ENCODE results near the gene SEPTIN12.

The SEPTIN12 gene, protein sequence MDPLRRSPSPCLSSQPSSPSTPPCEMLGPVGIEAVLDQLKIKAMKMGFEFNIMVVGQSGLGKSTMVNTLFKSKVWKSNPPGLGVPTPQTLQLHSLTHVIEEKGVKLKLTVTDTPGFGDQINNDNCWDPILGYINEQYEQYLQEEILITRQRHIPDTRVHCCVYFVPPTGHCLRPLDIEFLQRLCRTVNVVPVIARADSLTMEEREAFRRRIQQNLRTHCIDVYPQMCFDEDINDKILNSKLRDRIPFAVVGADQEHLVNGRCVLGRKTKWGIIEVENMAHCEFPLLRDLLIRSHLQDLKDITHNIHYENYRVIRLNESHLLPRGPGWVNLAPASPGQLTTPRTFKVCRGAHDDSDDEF

DNA sequence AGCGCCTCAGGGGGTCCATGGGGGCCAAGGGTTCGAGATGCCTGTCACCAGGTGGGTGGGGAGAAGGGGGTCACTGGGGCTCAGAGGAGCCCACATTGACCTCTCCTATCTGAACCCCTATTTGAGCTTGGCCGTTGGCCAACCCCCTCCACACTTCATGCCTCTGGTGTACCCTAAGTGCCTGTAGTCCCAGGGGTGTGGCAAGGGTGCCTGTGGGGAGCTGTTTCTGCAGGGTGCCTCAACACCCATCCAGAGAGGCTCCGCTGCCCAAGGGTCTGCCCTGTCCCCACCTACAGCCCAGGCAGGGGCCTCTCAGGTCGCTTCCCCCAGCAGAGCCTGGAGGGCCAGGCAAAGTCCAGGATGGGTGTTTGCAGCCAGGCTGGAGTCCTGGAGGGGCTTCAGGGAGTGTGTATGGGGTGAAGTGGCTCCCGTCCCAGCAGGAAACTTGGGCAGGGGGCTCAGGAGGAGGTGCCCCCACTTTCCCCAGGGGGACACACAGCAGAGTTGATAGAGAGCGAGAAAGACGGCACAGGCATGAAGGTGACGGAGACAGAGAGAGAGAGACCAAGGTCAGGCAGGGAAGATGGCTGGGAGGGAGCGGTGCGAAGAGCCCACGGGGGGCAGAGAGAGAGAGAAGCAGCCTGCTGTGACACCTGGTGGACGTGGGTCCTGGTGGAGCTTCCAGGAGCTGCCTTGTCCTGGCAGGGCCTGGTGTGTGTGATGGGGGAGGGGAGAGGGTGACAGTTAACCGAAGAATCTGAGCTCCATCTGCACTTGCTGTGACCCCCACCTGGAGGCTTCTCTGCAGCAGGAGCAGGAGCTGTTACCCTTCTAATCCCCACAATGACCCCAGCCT, at the start of gene SEPTIN12:
SEPTIN12 (minus strand) TSS at position 719 of the 856 bp plus-strand sequence; CDS start at position 19, 700 bp downstream.
- H3K27me3 Mint-ChIP-seq = no peaks in the 10 kb centered on the region

DNA sequence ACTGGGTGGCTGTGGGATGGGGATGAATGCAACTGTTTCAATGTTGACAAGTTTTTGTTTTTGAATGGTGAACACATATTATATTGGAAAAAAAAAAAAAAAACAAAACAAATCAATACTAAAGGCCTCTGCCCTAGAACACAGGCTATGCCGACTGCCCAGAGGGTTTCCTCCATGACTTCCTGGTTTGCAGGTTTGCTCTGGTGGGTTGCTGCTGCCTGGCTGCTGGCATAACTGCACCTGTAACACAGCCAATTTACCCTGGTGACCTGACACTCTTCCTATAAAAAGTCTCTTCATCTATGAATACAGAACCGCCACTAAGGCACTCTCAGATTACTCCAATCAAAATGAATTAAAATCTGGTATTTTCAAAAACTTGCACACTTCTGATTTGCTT, 48.6 kb upstream of the SEPTIN12 start:
- no peaks in the 10 kb centered on the region for H3K27me3 Mint-ChIP-seq

More for the DNA sequence above, at the start of gene SEPTIN12:
- no peaks in the 10 kb centered on the region for H3K9me3 Mint-ChIP-seq
- no peak for DNase-seq
- H3K4me3 Mint-ChIP-seq = no peak within 1 kb of the TSS
- no peaks in the 10 kb centered on the region for H3K4me1 Mint-ChIP-seq (ENCODE audit: low read depth)
- no peaks in the 10 kb centered on the region for H3K36me3 Mint-ChIP-seq (ENCODE audit: low read depth)
- no peak within 1 kb of the TSS for H3K27ac Mint-ChIP-seq

DNA sequence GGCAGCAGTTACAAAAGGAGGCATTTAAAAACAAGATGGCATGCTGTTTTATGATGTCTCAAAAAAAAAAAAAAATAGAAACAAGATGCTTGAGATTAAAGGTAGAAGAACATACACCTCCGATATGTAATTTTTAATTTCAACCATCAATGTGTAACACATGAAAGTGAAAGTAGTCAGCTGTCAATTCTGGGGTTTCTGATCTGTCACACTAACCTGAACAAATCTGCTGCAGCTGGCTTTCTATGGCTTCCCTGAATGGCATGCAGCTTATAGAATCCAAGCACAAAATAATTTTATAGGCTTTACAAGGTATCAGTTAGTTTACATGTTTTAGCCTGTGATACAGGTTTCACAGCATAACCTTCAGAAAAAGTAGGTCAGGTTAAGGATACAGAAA, 45.4 kb upstream of the SEPTIN12 start:
- H3K27ac Mint-ChIP-seq = no peak overlapping the region
- H3K4me3 Mint-ChIP-seq = no peak overlapping the region
- H3K9me3 Mint-ChIP-seq = no peaks in the 10 kb centered on the region
- H3K27me3 Mint-ChIP-seq = no peaks in the 10 kb centered on the region
- H3K36me3 Mint-ChIP-seq (ENCODE audit: low read depth) = peaks cover 97% of the 10 kb centered on the region
- H3K4me1 Mint-ChIP-seq (ENCODE audit: low read depth) = peaks cover 15% of the 10 kb centered on the region
- DNase-seq = no peak

More for the DNA sequence above, 48.6 kb upstream of the SEPTIN12 start:
- H3K36me3 Mint-ChIP-seq (ENCODE audit: low read depth) = peaks cover 97% of the 10 kb centered on the region
- H3K9me3 Mint-ChIP-seq = no peaks in the 10 kb centered on the region
- DNase-seq = no peak
- H3K4me3 Mint-ChIP-seq = no peak overlapping the region
- peak overlapping the region; percentile 13 for H3K27ac Mint-ChIP-seq
- peaks cover 17% of the 10 kb centered on the region for H3K4me1 Mint-ChIP-seq (ENCODE audit: low read depth)

DNA sequence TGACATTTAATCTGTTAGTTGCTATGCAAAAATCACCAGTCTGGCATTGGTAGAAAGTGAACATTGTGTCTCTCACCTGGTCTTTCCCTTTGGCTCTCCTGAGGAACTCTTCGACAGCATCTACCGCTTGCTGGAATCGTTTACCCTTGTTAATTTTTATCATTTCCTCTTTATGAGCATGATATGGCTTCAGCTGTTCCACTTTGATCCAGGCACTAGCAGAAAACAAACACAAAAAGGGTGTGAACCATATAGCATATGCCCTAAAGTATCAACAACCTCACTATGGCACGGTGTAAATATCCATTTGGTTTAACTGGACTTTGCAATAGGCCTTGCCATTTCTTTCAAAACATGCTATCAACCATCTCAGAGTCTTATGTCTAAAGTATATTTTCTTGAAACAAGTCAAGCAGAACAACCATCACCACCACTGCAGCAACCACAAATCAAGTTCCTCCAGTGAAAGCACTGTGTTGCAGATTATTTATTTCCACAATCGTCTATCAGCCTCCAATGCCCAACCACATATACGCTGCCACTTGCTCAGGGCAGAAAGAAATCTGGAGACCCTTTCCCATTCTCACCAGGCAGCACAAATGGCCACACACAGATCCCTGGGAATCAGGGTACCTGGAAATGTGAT, 44.7 kb upstream of the SEPTIN12 start:
- H3K4me1 Mint-ChIP-seq (ENCODE audit: low read depth) = peaks cover 15% of the 10 kb centered on the region
- no peaks in the 10 kb centered on the region for H3K9me3 Mint-ChIP-seq
- no peak overlapping the region for H3K4me3 Mint-ChIP-seq
- peaks cover 97% of the 10 kb centered on the region for H3K36me3 Mint-ChIP-seq (ENCODE audit: low read depth)
- H3K27me3 Mint-ChIP-seq = no peaks in the 10 kb centered on the region
- H3K27ac Mint-ChIP-seq = no peak overlapping the region
- no peak for DNase-seq

DNA sequence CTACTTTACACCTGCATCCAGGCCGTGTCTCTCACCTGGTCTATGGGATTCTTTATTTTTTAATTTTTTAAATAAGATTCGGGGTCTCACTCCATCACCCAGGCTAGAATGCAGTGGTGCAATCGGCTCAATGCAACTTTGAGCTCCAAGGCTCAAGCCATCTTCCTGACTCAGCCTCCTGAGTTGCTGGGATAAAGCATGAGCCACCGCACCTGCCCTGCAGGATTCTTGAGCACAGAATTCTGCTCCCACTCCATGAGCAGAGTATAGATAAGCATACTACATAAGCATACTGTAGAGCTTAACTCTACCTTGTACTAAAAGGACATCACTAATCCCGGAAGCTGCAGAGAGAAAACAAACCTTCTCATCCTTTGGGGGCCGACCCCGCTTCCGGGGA, 43.5 kb upstream of the SEPTIN12 start:
- no peak for DNase-seq
- Mint-ChIP-seq H3K27ac (no peak overlapping the region), H3K9me3 (no peaks in the 10 kb centered on the region), H3K36me3 (ENCODE audit: low read depth) (peaks cover 99% of the 10 kb centered on the region), H3K4me1 (ENCODE audit: low read depth) (peaks cover 15% of the 10 kb centered on the region), H3K27me3 (no peaks in the 10 kb centered on the region), H3K4me3 (no peak overlapping the region)

DNA sequence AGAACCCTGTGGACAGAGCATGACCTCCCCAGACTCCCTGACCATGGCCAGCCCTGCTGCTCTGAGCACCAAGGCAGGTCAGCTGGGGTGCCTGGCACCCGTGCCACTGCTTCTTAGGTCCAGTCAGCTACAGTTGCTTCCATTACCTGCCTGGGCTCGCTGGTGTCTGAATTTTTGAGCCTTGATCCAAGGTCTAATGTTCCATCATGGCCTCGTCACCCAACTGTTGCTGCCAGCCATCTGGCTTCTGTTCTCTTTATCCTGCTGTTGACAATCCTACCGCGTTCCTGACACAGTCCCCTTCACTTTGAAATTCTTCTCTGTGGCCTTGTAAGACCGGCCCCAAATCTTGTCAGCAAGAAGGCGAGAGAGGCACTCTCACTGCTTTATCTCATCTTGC, 42.3 kb upstream of the SEPTIN12 start:
- H3K9me3 Mint-ChIP-seq = no peaks in the 10 kb centered on the region
- peaks cover 96% of the 10 kb centered on the region for H3K36me3 Mint-ChIP-seq (ENCODE audit: low read depth)
- H3K27me3 Mint-ChIP-seq = no peaks in the 10 kb centered on the region
- peaks cover 11% of the 10 kb centered on the region for H3K4me1 Mint-ChIP-seq (ENCODE audit: low read depth)
- H3K27ac Mint-ChIP-seq = peak overlapping the region; percentile 10
- no peak for DNase-seq
- no peak overlapping the region for H3K4me3 Mint-ChIP-seq

DNA sequence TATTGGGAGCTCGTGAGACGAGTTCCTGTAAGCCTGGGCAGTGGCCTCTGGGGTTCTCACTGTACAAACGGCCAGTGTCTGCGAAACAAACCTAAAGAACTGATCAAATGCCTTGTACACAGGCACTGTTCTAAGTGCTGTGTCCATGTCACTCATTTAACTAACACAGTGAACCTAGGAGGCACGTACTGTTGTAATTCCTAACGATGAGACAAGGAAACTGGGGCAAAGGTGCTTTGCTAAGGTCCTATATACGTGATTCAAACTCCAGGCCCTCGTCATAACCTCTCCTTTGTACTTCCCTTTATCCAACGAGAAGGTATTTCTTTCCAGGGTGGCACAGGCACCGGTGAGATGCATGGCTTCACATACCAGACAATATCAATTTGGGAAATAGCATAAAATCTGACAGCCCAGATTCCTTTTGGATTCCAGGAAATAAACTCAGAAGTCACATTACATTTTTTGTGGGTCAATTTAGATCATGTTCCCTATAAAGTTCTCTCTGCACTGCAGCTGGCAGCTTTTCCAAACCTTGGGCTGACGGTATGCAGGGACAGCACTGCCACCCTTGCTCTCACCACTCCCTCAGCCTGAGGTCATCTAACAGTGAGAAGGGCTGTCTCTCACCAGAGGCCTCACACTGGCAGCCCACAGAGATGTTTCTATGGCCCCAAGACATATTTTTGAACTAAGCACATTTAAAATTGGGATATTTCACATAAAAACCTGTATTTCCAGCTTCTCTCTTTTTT, 40.6 kb upstream of the SEPTIN12 start:
- Mint-ChIP-seq H3K27me3 (no peaks in the 10 kb centered on the region), H3K9me3 (no peaks in the 10 kb centered on the region), H3K4me3 (no peak overlapping the region), H3K36me3 (ENCODE audit: low read depth) (peaks cover 96% of the 10 kb centered on the region), H3K27ac (no peak overlapping the region), H3K4me1 (ENCODE audit: low read depth) (peaks cover 2% of the 10 kb centered on the region)
- no peak for DNase-seq

DNA sequence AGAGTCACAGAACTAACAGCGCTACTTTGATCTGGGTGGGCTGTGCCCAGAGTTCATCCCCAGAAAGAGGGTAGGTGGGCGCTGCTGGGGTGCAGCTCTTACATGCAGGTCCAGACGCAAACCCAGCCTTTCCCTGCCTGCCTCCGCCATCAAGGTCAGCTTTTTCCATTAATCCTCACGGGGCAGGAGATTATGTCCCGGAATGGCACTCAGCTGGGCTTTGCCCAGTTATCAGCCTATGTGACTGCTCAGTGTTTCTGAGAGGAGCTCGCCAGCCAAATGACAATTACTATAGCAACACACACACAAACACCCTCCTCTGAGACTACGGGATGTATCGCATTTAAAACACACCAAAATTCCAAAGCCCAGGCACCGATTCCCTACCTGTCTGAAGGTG, 38.8 kb upstream of the SEPTIN12 start:
- no peak overlapping the region for H3K4me3 Mint-ChIP-seq
- DNase-seq = no peak
- H3K27ac Mint-ChIP-seq = no peak overlapping the region
- peaks cover 95% of the 10 kb centered on the region for H3K36me3 Mint-ChIP-seq (ENCODE audit: low read depth)
- H3K27me3 Mint-ChIP-seq = no peaks in the 10 kb centered on the region
- H3K4me1 Mint-ChIP-seq (ENCODE audit: low read depth) = no peaks in the 10 kb centered on the region
- no peaks in the 10 kb centered on the region for H3K9me3 Mint-ChIP-seq

DNA sequence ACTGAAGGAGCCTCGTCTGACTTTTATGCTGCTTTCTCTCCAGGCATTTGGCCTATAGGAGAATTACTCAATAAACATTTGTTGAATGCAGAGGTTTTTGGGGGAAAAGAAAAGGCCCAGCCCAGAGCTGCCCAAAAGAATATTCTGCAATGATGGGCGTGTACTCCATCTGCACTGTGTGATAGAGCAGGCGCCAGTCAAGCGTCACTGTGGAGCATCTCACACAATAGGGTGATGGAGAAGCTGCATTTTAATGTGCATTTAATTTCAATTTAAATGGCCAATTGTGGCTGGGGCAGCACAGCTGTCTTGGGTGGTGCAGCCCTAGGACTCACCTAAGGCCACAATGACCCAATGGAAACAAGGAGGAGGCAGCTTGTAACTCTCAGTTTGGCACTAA, 38.4 kb upstream of the SEPTIN12 start:
- no peak overlapping the region for H3K27ac Mint-ChIP-seq
- H3K27me3 Mint-ChIP-seq = no peaks in the 10 kb centered on the region
- H3K9me3 Mint-ChIP-seq = no peaks in the 10 kb centered on the region
- no peak for DNase-seq
- H3K36me3 Mint-ChIP-seq (ENCODE audit: low read depth) = peaks cover 95% of the 10 kb centered on the region
- H3K4me1 Mint-ChIP-seq (ENCODE audit: low read depth) = no peaks in the 10 kb centered on the region
- no peak overlapping the region for H3K4me3 Mint-ChIP-seq

DNA sequence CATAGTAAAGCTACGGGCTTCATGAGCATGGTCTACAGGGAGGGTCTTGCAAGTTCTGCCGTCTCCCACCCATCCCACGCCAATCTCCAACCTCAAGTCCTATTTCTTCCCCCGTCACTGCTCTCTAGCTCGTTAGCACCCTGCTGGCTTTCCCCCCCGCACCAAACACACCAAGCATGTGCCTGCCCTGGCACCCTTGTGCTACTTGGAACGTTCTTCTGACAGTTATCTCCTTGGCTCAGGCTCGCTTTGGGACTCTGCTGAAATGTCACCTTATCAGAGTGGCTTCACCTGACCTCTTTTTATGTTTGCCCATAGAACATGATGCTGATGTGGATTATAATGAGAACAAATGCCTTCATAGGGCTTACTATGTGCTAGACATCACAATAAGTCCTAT, 37.1 kb upstream of the SEPTIN12 start:
- H3K4me3 Mint-ChIP-seq = no peak overlapping the region
- H3K4me1 Mint-ChIP-seq (ENCODE audit: low read depth) = no peaks in the 10 kb centered on the region
- H3K9me3 Mint-ChIP-seq = no peaks in the 10 kb centered on the region
- no peaks in the 10 kb centered on the region for H3K27me3 Mint-ChIP-seq
- H3K27ac Mint-ChIP-seq = no peak overlapping the region
- DNase-seq = no peak
- peaks cover 95% of the 10 kb centered on the region for H3K36me3 Mint-ChIP-seq (ENCODE audit: low read depth)

DNA sequence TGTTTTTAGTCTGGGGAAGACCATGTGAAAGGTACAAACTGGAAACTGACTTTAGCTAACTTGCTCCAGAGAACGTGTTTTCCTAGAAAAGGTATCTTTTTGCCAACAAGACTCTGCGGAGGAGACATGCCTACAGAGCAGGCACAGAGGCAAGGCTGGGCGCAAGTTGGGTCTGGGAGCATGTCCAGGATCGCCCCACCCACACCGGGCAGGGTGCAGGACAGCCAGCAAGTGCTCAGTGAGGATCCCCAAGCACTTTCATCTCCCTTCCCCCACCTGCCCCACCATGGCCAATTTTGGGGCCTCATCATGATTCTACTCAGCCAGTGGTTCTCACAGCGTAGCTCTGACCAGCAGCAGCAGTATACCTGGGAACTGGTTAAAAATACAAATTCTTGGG, 32.5 kb upstream of the SEPTIN12 start:
- no peaks in the 10 kb centered on the region for H3K9me3 Mint-ChIP-seq
- no peak overlapping the region for H3K4me3 Mint-ChIP-seq
- H3K27me3 Mint-ChIP-seq = no peaks in the 10 kb centered on the region

DNA sequence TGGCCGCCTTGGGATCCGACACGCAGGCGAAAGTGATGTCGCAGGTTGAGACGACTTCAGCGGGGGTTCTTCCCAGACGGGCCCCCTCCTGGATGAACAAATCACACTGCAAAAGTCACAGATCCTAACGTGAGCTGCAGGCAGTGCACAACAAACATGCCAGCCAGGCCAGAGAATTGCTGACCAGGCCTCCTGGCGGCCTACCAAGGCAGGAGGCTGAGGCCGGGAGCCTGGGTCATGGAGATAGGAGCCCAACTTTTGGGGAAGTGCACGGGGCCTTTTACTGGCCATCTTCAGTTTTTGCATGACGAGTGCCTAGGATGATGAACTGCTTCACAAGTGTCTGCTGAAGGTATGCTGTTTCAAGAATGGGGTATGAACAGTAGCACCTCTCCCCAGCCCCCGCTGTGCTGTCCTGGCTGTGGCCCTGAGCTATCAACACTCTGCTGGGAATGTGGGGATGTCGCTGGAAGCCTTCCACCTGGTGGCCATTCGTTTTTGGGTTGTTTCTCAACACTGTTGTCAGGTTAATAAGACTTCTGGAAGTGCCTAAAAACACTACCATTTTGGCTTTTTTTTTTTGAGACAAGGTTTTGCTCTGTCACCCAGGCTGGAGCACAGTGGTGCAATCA, 26.5 kb upstream of the SEPTIN12 start:
- no peak overlapping the region for H3K27ac Mint-ChIP-seq
- peaks cover 93% of the 10 kb centered on the region for H3K36me3 Mint-ChIP-seq (ENCODE audit: low read depth)
- no peaks in the 10 kb centered on the region for H3K4me1 Mint-ChIP-seq (ENCODE audit: low read depth)
- H3K27me3 Mint-ChIP-seq = no peaks in the 10 kb centered on the region
- no peak for DNase-seq
- H3K9me3 Mint-ChIP-seq = no peaks in the 10 kb centered on the region
- no peak overlapping the region for H3K4me3 Mint-ChIP-seq

More for the DNA sequence above, 32.5 kb upstream of the SEPTIN12 start:
- no peak for DNase-seq
- H3K4me1 Mint-ChIP-seq (ENCODE audit: low read depth) = no peaks in the 10 kb centered on the region
- peaks cover 92% of the 10 kb centered on the region for H3K36me3 Mint-ChIP-seq (ENCODE audit: low read depth)
- H3K27ac Mint-ChIP-seq = peak overlapping the region; percentile 52

DNA sequence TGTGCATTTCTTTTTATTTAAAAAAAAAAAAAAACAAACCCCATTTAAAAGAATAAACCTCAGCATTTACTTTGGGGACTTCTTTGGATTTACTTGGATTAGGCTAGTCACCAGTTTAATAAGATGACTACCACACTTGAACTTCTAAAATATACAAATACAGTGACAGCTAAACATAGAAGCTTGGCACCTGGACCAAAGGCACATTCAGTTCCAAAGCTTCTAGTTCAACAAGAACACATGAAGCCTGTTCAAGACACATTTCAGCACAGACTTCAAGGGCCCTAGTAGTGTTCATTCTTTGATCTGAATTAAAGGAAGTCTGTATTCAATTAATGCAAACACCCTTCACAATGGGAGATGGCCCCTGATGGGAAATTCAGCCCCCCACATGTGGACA, 25.9 kb upstream of the SEPTIN12 start:
- Mint-ChIP-seq H3K27me3 (no peaks in the 10 kb centered on the region), H3K9me3 (no peaks in the 10 kb centered on the region), H3K27ac (no peak overlapping the region), H3K4me3 (no peak overlapping the region), H3K36me3 (ENCODE audit: low read depth) (peaks cover 93% of the 10 kb centered on the region), H3K4me1 (ENCODE audit: low read depth) (no peaks in the 10 kb centered on the region)
- DNase-seq = no peak

All from activated T-cell treated with anti-CD3 and anti-CD28 coated beads, Interleukin-2, amount 50 U/mL, for 24 hours (primary cell).